Endothelial cell of umbilical vein (primary cell): Measurements from ENCODE around the gene RGS7. TPM values are rescaled to one million over a fixed set of nuclear protein-coding genes. Genes with fewer than 3 reads are reported as not detected.

ENCODE experiments used
- BruUV-seq: library from RNA; stranded (reverse); fragments of 400-500 nt; replicated peaks from 2 replicates; lab custom pipeline; 2021; lab: Mats Ljungman, UMichigan
- CTCF ChIA-PET: fragments of 300-600, 350-600 bp; sonication (Branson Sonifier 250); formaldehyde crosslinking; loops from one replicate; lab custom pipeline; 2021; ENCODE audit warnings: antibody characterized with exemption, inconsistent platforms; lab: Charles Lee
- POLR2A ChIA-PET: fragments of 300-600, 350-600 bp; sonication (Branson Sonifier 250); formaldehyde crosslinking; loops from one replicate; lab custom pipeline; 2021; ENCODE audit warnings: antibody characterized with exemption, inconsistent platforms; lab: Charles Lee
- DNase-seq: peaks from one replicate; pipeline ENCODE4 v3.0.0-alpha.2; 2011; ENCODE audit warnings: low read depth, low spot score
- FAIRE-seq: peaks from 2 replicates; lab custom pipeline; 2011; peaks lifted over from hg19 to GRCh38; lab: Jason Lieb, UNC
- H2AFZ ChIP-seq: 2 replicates; pipeline ENCODE4 v1.6.0; 2012; ENCODE audit warnings: low read depth, low read length, control low read depth, inconsistent platforms
- H3K27ac ChIP-seq: 2 replicates; pipeline ENCODE4 v1.5.1; 2011; ENCODE audit warnings: low read depth, mild to moderate bottlenecking, control low read depth, low read length, moderate library complexity; ENCODE audit not compliant: insufficient read depth
- H3K27me3 ChIP-seq, 2 experiments: 2 replicates each; pipeline versions ENCODE4 v1.6.0 to v1.6.1; 2011; ENCODE audit warnings: low read length in 2 of 2, mixed read lengths in 1 of 2; ENCODE audit not compliant: control insufficient read depth in 2 of 2, insufficient read depth in 2 of 2
- H3K36me3 ChIP-seq, 2 experiments: 2 replicates in 1 of 2; 3 replicates in 1 of 2; pipeline ENCODE4 v1.5.1; 2011; ENCODE audit warnings: low read length in 2 of 2, mild to moderate bottlenecking in 1 of 2, moderate library complexity in 1 of 2; ENCODE audit not compliant: control insufficient read depth in 2 of 2, insufficient read depth in 2 of 2; ENCODE audit errors: extremely low read depth in 1 of 2
- H3K4me1 ChIP-seq: 3 replicates; pipeline ENCODE4 v1.5.1; 2011; ENCODE audit warnings: mild to moderate bottlenecking, low read length; ENCODE audit not compliant: control insufficient read depth, insufficient read depth; ENCODE audit errors: extremely low read depth
- H3K4me2 ChIP-seq: 2 replicates; pipeline ENCODE4 v1.6.1; 2011; ENCODE audit warnings: low read length, control low read depth, mixed read lengths; ENCODE audit not compliant: insufficient read depth
- H3K4me3 ChIP-seq, 3 experiments: fragments of 200-600 bp in 1 of 3; sonication (generic), shearing (Covaris generic) in 1 of 3; replicated peaks in 1 of 3; 2 replicates each; pipeline ENCODE4 v1.5.1; 2011 to 2016; ENCODE audit warnings: control low read depth in 3 of 3, low read length in 3 of 3, mild to moderate bottlenecking in 2 of 3, inconsistent platforms in 1 of 3, low read depth in 1 of 3, moderate library complexity in 1 of 3; ENCODE audit not compliant: insufficient read depth in 1 of 3
- H3K79me2 ChIP-seq: 2 replicates; pipeline ENCODE4 v1.6.0; 2012; ENCODE audit warnings: low read length, inconsistent platforms; ENCODE audit not compliant: control insufficient read depth, insufficient read depth
- H3K9ac ChIP-seq: replicated peaks from 2 replicates; pipeline ENCODE3; 2011; ENCODE audit warnings: low read length, control low read depth; ENCODE audit not compliant: insufficient read depth; ENCODE audit errors: extremely low read depth
- H3K9me1 ChIP-seq: replicated peaks from 3 replicates; pipeline ENCODE4 v1.6.0; 2011; ENCODE audit warnings: mild to moderate bottlenecking, low read length; ENCODE audit not compliant: control insufficient read depth, insufficient read depth; ENCODE audit errors: extremely low read depth
- H3K9me3 ChIP-seq: replicated peaks from 2 replicates; pipeline ENCODE4 v1.5.1; 2012; ENCODE audit warnings: low read length, inconsistent platforms; ENCODE audit not compliant: control insufficient read depth, insufficient read depth
- H4K20me1 ChIP-seq: replicated peaks from 2 replicates; pipeline ENCODE3; 2011; ENCODE audit warnings: mild to moderate bottlenecking, low read length; ENCODE audit not compliant: control insufficient read depth, insufficient read depth; ENCODE audit errors: extremely low read depth
- EZH2 ChIP-seq: IDR thresholded peaks from 2 replicates; pipeline ENCODE4 v1.6.1; 2012; ENCODE audit warnings: borderline replicate concordance, low read depth, mild to moderate bottlenecking, moderate library complexity, low read length, inconsistent platforms; ENCODE audit not compliant: severe bottlenecking
- FOS ChIP-seq: IDR thresholded peaks from 2 replicates; pipeline ENCODE4 v1.6.1; 2011; ENCODE audit warnings: mild to moderate bottlenecking, low read length, moderate library complexity, borderline replicate concordance; ENCODE audit not compliant: insufficient read depth
- GATA2 ChIP-seq: IDR thresholded peaks from 2 replicates; pipeline ENCODE4 v1.7.0; 2011; ENCODE audit warnings: low read depth, mild to moderate bottlenecking, moderate library complexity, mixed read lengths, low read length; ENCODE audit not compliant: insufficient read length, insufficient read depth
- JUN ChIP-seq: IDR thresholded peaks from 2 replicates; pipeline ENCODE4 v1.6.1; 2011; ENCODE audit warnings: borderline replicate concordance, low read depth; ENCODE audit not compliant: insufficient read length, insufficient read depth
- MYC ChIP-seq: IDR thresholded peaks from one replicate; pipeline ENCODE4 v1.6.1; 2011; ENCODE audit warnings: mild to moderate bottlenecking, low read depth, low read length
- POLR2A ChIP-seq: IDR thresholded peaks from 2 replicates; pipeline ENCODE4 v1.6.1; 2012; ENCODE audit warnings: low read depth, mild to moderate bottlenecking, control low read depth, low read length
- POLR2AphosphoS5 ChIP-seq: IDR thresholded peaks from 2 replicates; pipeline ENCODE4 v1.6.1; 2012; ENCODE audit warnings: low read depth, mild to moderate bottlenecking, control low read depth, low read length, moderate library complexity; ENCODE audit not compliant: insufficient read depth
- dilution Hi-C: fragments of 300-500 bp; cut with MboI; formaldehyde crosslinking; loops from one replicate; pipeline ENCODE4 v1.15.0; 2019; ENCODE audit warnings: low sequenced_read_pairs; ENCODE audit not compliant: extremely low pct_ligation_motif_present
- intact Hi-C: fragments of 100-400 bp; cut with micrococcal nuclease; formaldehyde crosslinking; loops from one replicate; pipeline ENCODE4 v1.10.0; 2022
- polyA plus RNA-seq, 4 experiments: library from polyadenylated mRNA; depleted of rRNA in 3 of 4; stranded (reverse) in 3 of 4; unstranded in 1 of 4; fragments of >200 nt; gene quantifications; 2 replicates each; pipeline versions ENCODE4 v1.2.1 to v1.2.3, GENCODE V29; 2011 to 2012; ENCODE audit warnings: missing spikeins in 1 of 4
- total RNA-seq: library from RNA; stranded (reverse); gene quantifications from 2 replicates; pipeline ENCODE4 v1.2.3, GENCODE V29; 2021
- TF ChIP-seq, protein P1 (sequence below): IDR thresholded peaks from 2 replicates; pipeline ENCODE4 v1.6.1; 2011; ENCODE audit not compliant: insufficient read depth, insufficient read length
- TF ChIP-seq, protein P2 (sequence below), 2 donors: IDR thresholded peaks; 1 replicate in 1 of 2; 2 replicates in 1 of 2; pipeline ENCODE4 v1.5.1; 2011; ENCODE audit warnings: low read length in 2 of 2, mild to moderate bottlenecking in 2 of 2, moderate library complexity in 2 of 2, control low read depth in 1 of 2, inconsistent platforms in 1 of 2, low read depth in 1 of 2; ENCODE audit not compliant: insufficient read depth in 1 of 2; ENCODE audit errors: extremely low read depth in 1 of 2

Gene RGS7
- total and polyA plus RNA-seq, 2 donors (not counting 3 experiments of a cell fraction or from before 2014, with no cell fraction given): 0.43 to 0.44 TPM

DNA sequence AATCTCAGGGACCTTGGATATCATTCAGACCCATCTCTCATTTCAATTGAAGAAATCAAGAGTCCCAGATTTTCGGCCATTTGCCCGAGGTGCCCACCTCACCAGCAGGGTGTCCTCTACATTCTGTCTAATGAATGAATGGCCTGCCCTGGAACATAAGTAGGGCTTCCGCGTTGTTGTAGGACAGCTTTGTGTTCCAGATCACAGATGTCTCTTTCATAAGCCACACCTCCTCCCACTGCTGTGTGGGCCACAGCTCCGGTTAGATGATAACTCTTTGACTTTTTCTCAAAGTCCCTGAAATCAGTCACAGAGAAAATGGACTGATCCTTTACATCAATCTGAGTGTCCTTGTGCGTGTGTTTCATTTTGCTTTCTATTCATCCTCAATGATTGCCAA, 144.4 kb downstream of the RGS7 start:
- POLR2A ChIA-PET: no interaction called here
- Histone ChIP-seq H4K20me1 (no peaks in the 10 kb centered on the region), H2AFZ (no peak overlapping the region), H3K9me1 (no peaks in the 10 kb centered on the region), H3K9me3 (no peaks in the 10 kb centered on the region), H3K27me3 (no peaks in the 10 kb centered on the region), H3K36me3 (no peaks in the 10 kb centered on the region), H3K27ac (no peak overlapping the region), H3K79me2 (no peaks in the 10 kb centered on the region), H3K4me1 (no peaks in the 10 kb centered on the region), H3K4me3 (no peak overlapping the region), H3K9ac (no peak overlapping the region), H3K4me2 (no peak overlapping the region)
- CTCF ChIA-PET: no interaction called here
- dilution Hi-C loops (no loop called here), intact Hi-C loops (no loop called here)
- no peak for DNase-seq
- FAIRE-seq: no peak
- BruUV-seq: no TSS peak
- TF ChIP-seq POLR2AphosphoS5: no peak
- TF ChIP-seq, protein P1, sequence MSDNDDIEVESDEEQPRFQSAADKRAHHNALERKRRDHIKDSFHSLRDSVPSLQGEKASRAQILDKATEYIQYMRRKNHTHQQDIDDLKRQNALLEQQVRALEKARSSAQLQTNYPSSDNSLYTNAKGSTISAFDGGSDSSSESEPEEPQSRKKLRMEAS: no peak
- no peak for TF ChIP-seq EZH2
- TF ChIP-seq GATA2: no peak
- TF ChIP-seq, protein P2, sequence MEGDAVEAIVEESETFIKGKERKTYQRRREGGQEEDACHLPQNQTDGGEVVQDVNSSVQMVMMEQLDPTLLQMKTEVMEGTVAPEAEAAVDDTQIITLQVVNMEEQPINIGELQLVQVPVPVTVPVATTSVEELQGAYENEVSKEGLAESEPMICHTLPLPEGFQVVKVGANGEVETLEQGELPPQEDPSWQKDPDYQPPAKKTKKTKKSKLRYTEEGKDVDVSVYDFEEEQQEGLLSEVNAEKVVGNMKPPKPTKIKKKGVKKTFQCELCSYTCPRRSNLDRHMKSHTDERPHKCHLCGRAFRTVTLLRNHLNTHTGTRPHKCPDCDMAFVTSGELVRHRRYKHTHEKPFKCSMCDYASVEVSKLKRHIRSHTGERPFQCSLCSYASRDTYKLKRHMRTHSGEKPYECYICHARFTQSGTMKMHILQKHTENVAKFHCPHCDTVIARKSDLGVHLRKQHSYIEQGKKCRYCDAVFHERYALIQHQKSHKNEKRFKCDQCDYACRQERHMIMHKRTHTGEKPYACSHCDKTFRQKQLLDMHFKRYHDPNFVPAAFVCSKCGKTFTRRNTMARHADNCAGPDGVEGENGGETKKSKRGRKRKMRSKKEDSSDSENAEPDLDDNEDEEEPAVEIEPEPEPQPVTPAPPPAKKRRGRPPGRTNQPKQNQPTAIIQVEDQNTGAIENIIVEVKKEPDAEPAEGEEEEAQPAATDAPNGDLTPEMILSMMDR (IDR thresholded peaks at IDR 0.05; ENCODE audit: extremely low read depth in 1 of 2, insufficient read depth in 1 of 2, low read depth in 1 of 2, low read length in 2 of 2): no peak
- no peak for TF ChIP-seq MYC
- TF ChIP-seq POLR2A: no peak
- TF ChIP-seq JUN: no peak
- TF ChIP-seq FOS: no peak
